GM19351 (cell line): ENCODE data around the gene VASN.
"Not testable (repeated sequence)": the region's sequence is repeated elsewhere in the genome, so short reads cannot be mapped to it uniquely, and the experiment has no call there.

Experiments
- ATAC-seq: cut with Tn5 transposase; IDR thresholded peaks from one replicate; pipeline ENCODE4 v1.9.1; 2021; ENCODE audit warnings: mild to moderate bottlenecking, moderate library complexity; ENCODE audit not compliant: unreplicated experiment

VASN gene

GRCh38 chr16:4336701-4337539, 34.7 kb upstream of the VASN start:
- ATAC-seq = no peak

- ATAC-seq = no peak
Observed at GRCh38 chr16:4337540-4338088, 34.0 kb upstream of the VASN start.

- no peak for ATAC-seq
Observed at GRCh38 chr16:4338125-4338582, 33.5 kb upstream of the VASN start.

- no peak for ATAC-seq
Observed at GRCh38 chr16:4338712-4339299, 32.8 kb upstream of the VASN start.

- ATAC-seq = no peak
Observed at GRCh38 chr16:4339455-4339854, 32.2 kb upstream of the VASN start.

GRCh38 chr16:4339909-4340308, 31.7 kb upstream of the VASN start:
- no peak for ATAC-seq

GRCh38 chr16:4340443-4340842, 31.2 kb upstream of the VASN start:
- ATAC-seq = no peak

- no peak for ATAC-seq
Observed at GRCh38 chr16:4341250-4341649, 30.4 kb upstream of the VASN start.

GRCh38 chr16:4342866-4343744, 28.5 kb upstream of the VASN start:
- ATAC-seq = no peak

GRCh38 chr16:4344300-4344982, 27.2 kb upstream of the VASN start:
- ATAC-seq = not testable (repeated sequence)

- no peak for ATAC-seq
Observed at GRCh38 chr16:4344983-4345835, 26.4 kb upstream of the VASN start.

- no peak for ATAC-seq
Observed at GRCh38 chr16:4345836-4346781, 25.5 kb upstream of the VASN start.

GRCh38 chr16:4347010-4347409, 24.6 kb upstream of the VASN start:
- no peak for ATAC-seq

- no peak for ATAC-seq
Observed at GRCh38 chr16:4347765-4348509, 23.7 kb upstream of the VASN start.

GRCh38 chr16:4349332-4349731, 22.3 kb upstream of the VASN start:
- ATAC-seq = no peak

GRCh38 chr16:4350365-4350786, 21.3 kb upstream of the VASN start:
- no peak for ATAC-seq

- ATAC-seq = peak; percentile 90
Observed at GRCh38 chr16:4350787-4351659, 20.6 kb upstream of the VASN start, which contains the start of gene PAM16. Gene PAM16, minus strand, starts transcription at chr16:4351321. Its CDS starts 87 bp downstream, at chr16:4351234.
